OCI-LY7 (cell line): Measurements from ENCODE around the gene ZMYM1. TPM values are rescaled to one million over a fixed set of nuclear protein-coding genes. Genes with fewer than 3 reads are reported as not detected.
A peak's percentile ranks its signal among the peaks of the same experiment; 100 is the strongest.

Experiments used
- BruUV-seq: library from RNA; stranded (reverse); fragments of 400-500 nt; replicated peaks from 2 replicates; lab custom pipeline; 2021; lab: Mats Ljungman, UMichigan
- CTCF ChIA-PET: fragments of 300-600 bp; sonication (Branson Sonifier 250); formaldehyde crosslinking; loops from one replicate; lab custom pipeline; 2022; ENCODE audit warnings: antibody characterized with exemption; ENCODE audit not compliant: unreplicated experiment; lab: Charles Lee
- POLR2A ChIA-PET: fragments of 300-600 bp; sonication (Branson Sonifier 250); formaldehyde crosslinking; loops from one replicate; lab custom pipeline; 2022; ENCODE audit warnings: antibody characterized with exemption; lab: Charles Lee
- DNase-seq: peaks from one replicate; pipeline ENCODE4 v3.0.0-alpha.2; 2015; ENCODE audit warnings: low spot score
- H2AFZ ChIP-seq: fragments of 200-600 bp; sonication (generic), shearing (Covaris generic); 2 replicates; pipeline ENCODE4 v1.6.1; 2014; ENCODE audit warnings: mild to moderate bottlenecking, antibody characterized with exemption, low read length, moderate library complexity
- H3K27ac ChIP-seq: fragments of 200-600 bp; sonication (generic); 2 replicates; pipeline ENCODE4 v1.5.1; 2014; ENCODE audit warnings: mixed run types, low read depth, mild to moderate bottlenecking, moderate library complexity, low read length, inconsistent platforms; ENCODE audit not compliant: poor library complexity, severe bottlenecking
- H3K36me3 ChIP-seq: fragments of 200-600 bp; sonication (generic); 2 replicates; pipeline ENCODE4 v1.6.1; 2014; ENCODE audit warnings: mild to moderate bottlenecking, antibody characterized with exemption, low read length, moderate library complexity, mixed read lengths; ENCODE audit not compliant: insufficient read depth
- H3K4me1 ChIP-seq: fragments of 200-600 bp; sonication (generic); 2 replicates; pipeline ENCODE4 v1.5.1; 2014; ENCODE audit warnings: mild to moderate bottlenecking, low read length; ENCODE audit not compliant: insufficient read depth, poor library complexity, severe bottlenecking
- H3K4me2 ChIP-seq: fragments of 200-600 bp; sonication (generic); 2 replicates; pipeline ENCODE4 v1.6.1; 2014; ENCODE audit warnings: mild to moderate bottlenecking, low read length
- H3K4me3 ChIP-seq: fragments of 200-600 bp; sonication (generic); 2 replicates; pipeline ENCODE4 v1.5.1; 2014; ENCODE audit warnings: mild to moderate bottlenecking, low read depth, low read length; ENCODE audit not compliant: poor library complexity, severe bottlenecking
- H3K79me2 ChIP-seq: fragments of 200-600 bp; sonication (generic); 2 replicates; pipeline ENCODE4 v1.6.1; 2016; ENCODE audit warnings: low read depth, mild to moderate bottlenecking, low read length, moderate library complexity, mixed read lengths; ENCODE audit not compliant: insufficient read depth
- H3K9me2 ChIP-seq: fragments of 200-600 bp; sonication (generic); 2 replicates; pipeline ENCODE4 v1.6.1; 2016; ENCODE audit warnings: mild to moderate bottlenecking, low read length, mixed read lengths; ENCODE audit not compliant: insufficient read depth
- H3K9me3 ChIP-seq: fragments of 200-600 bp; sonication (generic); 2 replicates; pipeline ENCODE4 v1.6.1; 2014; ENCODE audit warnings: mild to moderate bottlenecking, mixed run types, low read length, mixed read lengths
- H4K20me1 ChIP-seq: fragments of 200-600 bp; sonication (generic); 2 replicates; pipeline ENCODE4 v1.6.1; 2014; ENCODE audit warnings: mild to moderate bottlenecking, antibody characterized with exemption, low read length, moderate library complexity, mixed read lengths; ENCODE audit not compliant: insufficient read depth
- EZH2phosphoT487 ChIP-seq: fragments of 200-600 bp; sonication (generic); IDR thresholded peaks from 2 replicates; pipeline ENCODE4 v1.6.1; 2018; ENCODE audit warnings: low read depth, borderline replicate concordance, mild to moderate bottlenecking, mixed run types, antibody characterized with exemption, low read length, moderate library complexity, mixed read lengths
- intact Hi-C: fragments of 100-400 bp; cut with micrococcal nuclease; formaldehyde crosslinking; loops from one replicate; pipeline ENCODE4 v1.10.0; 2022; ENCODE audit not compliant: unreplicated experiment
- total RNA-seq, 2 experiments: library from RNA; depleted of rRNA in 1 of 2; stranded (reverse); fragments of >200 nt in 1 of 2; shearing (Covaris generic) in 1 of 2; gene quantifications; 2 replicates each; pipeline ENCODE4 v1.2.3, GENCODE V29; 2014 to 2022
- TF ChIP-seq, protein P1 (sequence below): fragments of 200-600 bp; sonication (generic); conservative IDR thresholded peaks from 2 replicates; pipeline ENCODE4 v1.5.1; 2014; ENCODE audit warnings: mild to moderate bottlenecking, antibody characterized with exemption, low read length, moderate library complexity, mixed read lengths

The ZMYM1 gene
- total RNA-seq, 2 experiments from 2014 or later, result 6.9 to 9.5 TPM

GRCh38 chr1:35080171-35080854, 1.1 kb downstream of the ZMYM1 start:
- POLR2A ChIA-PET, result interaction anchor here (0.5 to 1.1 kb wide), 3 partner anchors 11 to 191 kb away, joined by 3 to 4 read pairs (median 3); no protein-coding TSS in a partner anchor
- H3K4me1 ChIP-seq, result peaks cover 15% of the 10 kb centered on the region
- peak overlapping the region; percentile 93; the same call in 1 of the 2 replicates for H2AFZ ChIP-seq
- CTCF ChIA-PET, result no interaction called here
- intact Hi-C loops, result no loop called here
- H3K9me3 ChIP-seq, result no peaks in the 10 kb centered on the region
- H3K36me3 ChIP-seq, result peaks cover 4% of the 10 kb centered on the region; the same call in 1 of the 2 replicates
- peak; percentile 2 for DNase-seq
- TF ChIP-seq, protein P1, sequence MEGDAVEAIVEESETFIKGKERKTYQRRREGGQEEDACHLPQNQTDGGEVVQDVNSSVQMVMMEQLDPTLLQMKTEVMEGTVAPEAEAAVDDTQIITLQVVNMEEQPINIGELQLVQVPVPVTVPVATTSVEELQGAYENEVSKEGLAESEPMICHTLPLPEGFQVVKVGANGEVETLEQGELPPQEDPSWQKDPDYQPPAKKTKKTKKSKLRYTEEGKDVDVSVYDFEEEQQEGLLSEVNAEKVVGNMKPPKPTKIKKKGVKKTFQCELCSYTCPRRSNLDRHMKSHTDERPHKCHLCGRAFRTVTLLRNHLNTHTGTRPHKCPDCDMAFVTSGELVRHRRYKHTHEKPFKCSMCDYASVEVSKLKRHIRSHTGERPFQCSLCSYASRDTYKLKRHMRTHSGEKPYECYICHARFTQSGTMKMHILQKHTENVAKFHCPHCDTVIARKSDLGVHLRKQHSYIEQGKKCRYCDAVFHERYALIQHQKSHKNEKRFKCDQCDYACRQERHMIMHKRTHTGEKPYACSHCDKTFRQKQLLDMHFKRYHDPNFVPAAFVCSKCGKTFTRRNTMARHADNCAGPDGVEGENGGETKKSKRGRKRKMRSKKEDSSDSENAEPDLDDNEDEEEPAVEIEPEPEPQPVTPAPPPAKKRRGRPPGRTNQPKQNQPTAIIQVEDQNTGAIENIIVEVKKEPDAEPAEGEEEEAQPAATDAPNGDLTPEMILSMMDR, result no peak
- TF ChIP-seq EZH2phosphoT487, result no peak
- peak overlapping the region; percentile 72 for H3K4me2 ChIP-seq
- H3K27ac ChIP-seq, result peak overlapping the region; percentile 85
- H3K79me2 ChIP-seq, result peaks cover 13% of the 10 kb centered on the region
- H3K9me2 ChIP-seq, result no peaks in the 10 kb centered on the region
- H4K20me1 ChIP-seq, result no peaks in the 10 kb centered on the region
- BruUV-seq, result no TSS peak
- H3K4me3 ChIP-seq, result peak overlapping the region; percentile 79

DNA sequence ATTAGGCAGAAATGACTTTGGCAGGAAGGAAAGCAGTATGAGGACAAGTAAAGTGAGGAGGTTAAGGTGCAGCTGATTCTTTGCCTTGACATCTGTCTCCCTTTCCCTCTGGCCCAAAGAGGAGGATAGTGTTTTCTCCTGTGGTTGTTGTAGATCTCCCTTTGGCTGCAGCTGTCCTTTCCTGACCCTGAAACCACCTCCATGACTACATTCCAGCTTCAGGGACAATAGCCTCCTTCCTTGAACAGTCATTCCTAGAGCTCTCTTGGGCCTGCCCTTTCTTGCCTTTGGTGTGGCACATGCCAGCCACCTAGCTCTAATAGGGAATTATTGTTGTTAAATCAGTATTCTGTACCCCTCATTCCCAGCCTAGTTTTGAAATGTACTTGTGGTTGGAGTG, 6.2 kb downstream of the ZMYM1 start:
- BruUV-seq, result no TSS peak
- H3K4me3 ChIP-seq, result no peak overlapping the region
- peaks cover 5% of the 10 kb centered on the region for H3K4me1 ChIP-seq
- no peak for TF ChIP-seq EZH2phosphoT487
- TF ChIP-seq, protein P1, result no peak
- H3K4me2 ChIP-seq, result no peak overlapping the region
- POLR2A ChIA-PET, result interaction anchor here (0.9 to 1.1 kb wide), 2 partner anchors 9 to 14 kb away, joined by 3 to 5 read pairs; no protein-coding TSS in a partner anchor
- no peak overlapping the region for H2AFZ ChIP-seq
- DNase-seq, result no peak
- no peak overlapping the region for H3K27ac ChIP-seq
- no peaks in the 10 kb centered on the region for H3K9me2 ChIP-seq
- H4K20me1 ChIP-seq, result no peaks in the 10 kb centered on the region
- intact Hi-C loops, result no loop called here
- no peaks in the 10 kb centered on the region for H3K9me3 ChIP-seq
- H3K79me2 ChIP-seq, result peaks cover 12% of the 10 kb centered on the region
- H3K36me3 ChIP-seq, result peaks cover 4% of the 10 kb centered on the region; the same call in 1 of the 2 replicates
- CTCF ChIA-PET, result no interaction called here

DNA sequence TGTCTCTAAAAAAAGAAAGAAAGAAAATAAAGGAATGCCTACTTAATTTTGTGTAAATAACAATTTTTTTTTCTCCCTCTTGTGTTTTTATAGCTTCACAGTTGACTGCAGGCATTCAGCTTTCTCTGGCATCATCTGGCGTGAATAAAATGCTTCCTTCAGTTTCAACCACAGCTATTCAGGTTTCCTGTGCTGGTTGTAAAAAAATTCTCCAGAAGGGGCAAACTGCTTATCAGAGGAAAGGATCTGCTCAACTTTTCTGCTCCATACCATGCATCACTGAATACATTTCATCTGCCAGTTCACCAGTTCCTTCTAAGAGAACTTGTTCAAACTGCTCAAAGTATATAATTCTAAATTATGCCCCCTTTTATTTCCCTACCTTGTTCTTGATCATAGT, 18.0 kb downstream of the ZMYM1 start:
- no peak for DNase-seq
- H2AFZ ChIP-seq, result no peak overlapping the region
- CTCF ChIA-PET, result no interaction called here
- no peaks in the 10 kb centered on the region for H3K4me1 ChIP-seq
- no peak overlapping the region for H3K4me3 ChIP-seq
- no peaks in the 10 kb centered on the region for H3K9me2 ChIP-seq
- H3K9me3 ChIP-seq, result no peaks in the 10 kb centered on the region
- H4K20me1 ChIP-seq, result no peaks in the 10 kb centered on the region
- no peak overlapping the region for H3K4me2 ChIP-seq
- BruUV-seq, result no TSS peak
- no peak overlapping the region for H3K27ac ChIP-seq
- intact Hi-C loops, result no loop called here
- no peaks in the 10 kb centered on the region for H3K79me2 ChIP-seq
- POLR2A ChIA-PET, result interaction anchor here (0.5 to 0.9 kb wide), 3 partner anchors 16 to 34 kb away, joined by 3 to 6 read pairs (median 3); no protein-coding TSS in a partner anchor
- TF ChIP-seq EZH2phosphoT487, result no peak
- TF ChIP-seq, protein P1, result no peak
- H3K36me3 ChIP-seq, result peaks cover 69% of the 10 kb centered on the region
